Measurements from ENCODE around the gene SGO2. TPM values are rescaled to one million over a fixed set of nuclear protein-coding genes. Genes with fewer than 3 reads are reported as not detected.

Gene SGO2
- total RNA-seq, 1 donor from 2014 or later: 3.3 TPM

- Mint-ChIP-seq H3K4me1 (no peaks in the 10 kb centered on the region), H3K27ac (no peak overlapping the region), H3K36me3 (ENCODE audit: low read depth) (no peaks in the 10 kb centered on the region), H3K4me3 (no peak overlapping the region), H3K9me3 (no peaks in the 10 kb centered on the region), H3K27me3 (peaks cover 20% of the 10 kb centered on the region)
- CTCF ChIA-PET: no interaction called here
- ATAC-seq (ENCODE audit: low read depth): no peak
- intact Hi-C loops (cut with micrococcal nuclease): no loop called here
- POLR2A ChIA-PET: no interaction called here
- no peak for DNase-seq
- TF ChIP-seq CTCF (IDR thresholded peaks at IDR 0.05): no peak
These were observed 69.9 kb downstream of the SGO2 start for GRCh38 chr2:200595913-200596312.

- intact Hi-C loops (cut with micrococcal nuclease): no loop called here
These were observed 71.0 kb downstream of the SGO2 start for GRCh38 chr2:200596774-200597570.

GRCh38 chr2:200599206-200599605, 73.2 kb downstream of the SGO2 start:
- DNase-seq (no peak), ATAC-seq (ENCODE audit: low read depth) (no peak)
- ChIA-PET CTCF (no interaction called here), POLR2A (no interaction called here)
- Mint-ChIP-seq H3K36me3 (ENCODE audit: low read depth) (no peaks in the 10 kb centered on the region), H3K9me3 (no peaks in the 10 kb centered on the region), H3K4me1 (no peaks in the 10 kb centered on the region), H3K27me3 (peaks cover 16% of the 10 kb centered on the region), H3K27ac (no peak overlapping the region), H3K4me3 (no peak overlapping the region)
- no peak for TF ChIP-seq CTCF (IDR thresholded peaks at IDR 0.05)
- intact Hi-C loops (cut with micrococcal nuclease): no loop called here

More at GRCh38 chr2:200596774-200597570, 71.0 kb downstream of the SGO2 start:
- no peak for ATAC-seq (ENCODE audit: low read depth)
- no peaks in the 10 kb centered on the region for H3K36me3 Mint-ChIP-seq (ENCODE audit: low read depth)
- no peak overlapping the region for H3K4me3 Mint-ChIP-seq
- TF ChIP-seq CTCF (IDR thresholded peaks at IDR 0.05): no peak
- H3K27me3 Mint-ChIP-seq: peaks cover 20% of the 10 kb centered on the region
- no peak for DNase-seq
- ChIA-PET POLR2A (no interaction called here), CTCF (no interaction called here)
- no peaks in the 10 kb centered on the region for H3K4me1 Mint-ChIP-seq
- no peak overlapping the region for H3K27ac Mint-ChIP-seq
- no peaks in the 10 kb centered on the region for H3K9me3 Mint-ChIP-seq

- Mint-ChIP-seq H3K36me3 (ENCODE audit: low read depth) (no peaks in the 10 kb centered on the region), H3K4me1 (no peaks in the 10 kb centered on the region), H3K27me3 (peaks cover 16% of the 10 kb centered on the region), H3K27ac (no peak overlapping the region), H3K4me3 (no peak overlapping the region), H3K9me3 (no peaks in the 10 kb centered on the region)
- ChIA-PET CTCF (no interaction called here), POLR2A (no interaction called here)
- TF ChIP-seq CTCF (IDR thresholded peaks at IDR 0.05): no peak
- ATAC-seq (ENCODE audit: low read depth): no peak
- intact Hi-C loops (cut with micrococcal nuclease): no loop called here
- DNase-seq: no peak
These were observed 74.7 kb downstream of the SGO2 start for GRCh38 chr2:200600549-200601225.

GRCh38 chr2:200602584-200602983, 76.6 kb downstream of the SGO2 start:
- H3K27ac Mint-ChIP-seq: no peak overlapping the region
- TF ChIP-seq CTCF (IDR thresholded peaks at IDR 0.05): no peak
- H3K4me1 Mint-ChIP-seq: no peaks in the 10 kb centered on the region
- H3K9me3 Mint-ChIP-seq: peaks cover 5% of the 10 kb centered on the region
- DNase-seq (no peak), ATAC-seq (ENCODE audit: low read depth) (no peak)
- CTCF ChIA-PET: no interaction called here
- peaks cover 9% of the 10 kb centered on the region for H3K27me3 Mint-ChIP-seq
- intact Hi-C loops (cut with micrococcal nuclease): no loop called here
- POLR2A ChIA-PET: no interaction called here
- no peak overlapping the region for H3K4me3 Mint-ChIP-seq
- H3K36me3 Mint-ChIP-seq (ENCODE audit: low read depth): no peaks in the 10 kb centered on the region
